Measurements from ENCODE around the gene APBA2.

GRCh38 chr15:28932361-28932760 lies 46.6 kb downstream of the APBA2 start:
- TF ChIP-seq POLR2A (IDR thresholded peaks at IDR 0.05) (no peak), CTCF (IDR thresholded peaks at IDR 0.05) (no peak)
